Fibroblast of lung (primary cell): ENCODE measurements around the gene ARHGEF39.

Experiments used
- CTCF ChIP-seq, 2 donors: IDR thresholded peaks in 1 of 2; conservative IDR thresholded peaks in 1 of 2; 1 replicate in 1 of 2; 2 replicates in 1 of 2; pipeline ENCODE4 v1.5.1; 2011 to 2012; ENCODE audit warnings: low read length in 2 of 2, control low read depth in 1 of 2, inconsistent platforms in 1 of 2, low read depth in 1 of 2, mild to moderate bottlenecking in 1 of 2
- EZH2 ChIP-seq: IDR thresholded peaks from 2 replicates; pipeline ENCODE4 v1.5.1; 2012; ENCODE audit warnings: low read length, control low read depth, mild to moderate bottlenecking; ENCODE audit errors: missing control alignments

DNA sequence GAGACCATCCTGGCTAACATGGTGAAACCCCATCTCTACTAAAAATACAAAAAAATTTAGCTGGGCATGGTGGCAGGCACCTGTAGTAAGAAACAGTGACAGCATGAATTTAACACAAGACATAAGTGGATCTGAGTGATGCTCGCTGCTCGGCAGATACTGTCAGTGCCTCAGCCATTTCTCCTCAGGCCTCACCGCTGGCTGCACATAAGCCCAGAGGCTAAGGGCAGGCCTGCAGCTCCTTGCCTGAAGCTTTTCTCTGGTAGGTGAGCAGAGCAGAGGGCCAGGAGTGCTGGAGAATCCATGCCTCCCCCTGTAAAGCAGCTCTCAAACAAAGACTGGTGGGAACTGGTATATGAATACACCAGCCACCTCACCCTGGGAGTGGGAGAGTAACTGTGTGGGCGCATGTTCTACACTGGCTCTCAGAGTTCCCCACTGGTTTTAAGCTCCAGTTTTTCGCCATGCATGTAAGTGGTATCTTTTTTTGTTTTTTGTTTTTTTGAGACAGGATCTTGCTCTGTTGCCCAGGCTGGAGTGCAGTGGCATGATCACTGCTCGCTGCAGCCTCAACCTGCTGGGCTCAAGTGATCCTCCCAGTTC, 36.5 kb downstream of the ARHGEF39 start:
- TF ChIP-seq EZH2 (no peak), CTCF (conservative IDR thresholded peaks at IDR 0.05 in 1 of 2, IDR thresholded peaks at IDR 0.05 in 1 of 2; ENCODE audit: low read depth in 1 of 2, low read length in 2 of 2) (no peak)
